Tibial artery (tissue), 4 donors: ENCODE results near the gene SLC25A26.

ENCODE experiments used
- DNase-seq, 2 donors: peaks; one replicate each; pipeline ENCODE4 v3.0.0-alpha.2; 2019
- H3K27ac ChIP-seq, 2 donors: fragments of 200-600 bp; sonication (generic) in 1 of 2; 1 replicate in 1 of 2; 2 replicates in 1 of 2; pipeline ENCODE4 v1.5.1; 2018 to 2019; ENCODE audit warnings: mild to moderate bottlenecking in 1 of 2
- H3K27me3 ChIP-seq, 2 donors: fragments of 200-600 bp; sonication (generic) in 1 of 2; one replicate each; pipeline versions ENCODE4 v1.5.1 to v1.6.0; 2016 to 2019
- H3K36me3 ChIP-seq, 3 donors: fragments of 200-600 bp; sonication (generic) in 2 of 3; one replicate each; pipeline ENCODE4 v1.5.1; 2016 to 2019; ENCODE audit warnings: mild to moderate bottlenecking in 2 of 3
- H3K4me1 ChIP-seq, 4 donors: fragments of 200-600 bp; sonication (generic) in 2 of 4; 1 replicate in 3 of 4; 2 replicates in 1 of 4; pipeline ENCODE4 v1.5.1; 2016 to 2019
- H3K4me3 ChIP-seq, 2 donors: fragments of 200-600 bp; sonication (generic) in 1 of 2; 1 replicate in 1 of 2; 2 replicates in 1 of 2; pipeline ENCODE4 v1.5.1; 2018 to 2019; ENCODE audit warnings: mild to moderate bottlenecking in 2 of 2
- H3K9me3 ChIP-seq, 3 donors: fragments of 200-600 bp; sonication (generic) in 1 of 3; one replicate each; pipeline ENCODE4 v1.5.1; 2016 to 2019
- intact Hi-C: fragments of 100-400 bp; cut with DNase I; formaldehyde crosslinking; loops from one replicate; pipeline ENCODE4 v1.15.0; 2023; ENCODE audit warnings: low total_unique reads
- TF ChIP-seq, protein P1 (sequence below), 2 experiments: fragments of 200-600 bp in 1 of 2; fragments of 450-650 bp in 1 of 2; IDR thresholded peaks; one replicate each; pipeline ENCODE4 v1.5.1; 2017 to 2019; ENCODE audit warnings: antibody characterized with exemption in 2 of 2, mild to moderate bottlenecking in 1 of 2, moderate library complexity in 1 of 2

The SLC25A26 gene

DNA sequence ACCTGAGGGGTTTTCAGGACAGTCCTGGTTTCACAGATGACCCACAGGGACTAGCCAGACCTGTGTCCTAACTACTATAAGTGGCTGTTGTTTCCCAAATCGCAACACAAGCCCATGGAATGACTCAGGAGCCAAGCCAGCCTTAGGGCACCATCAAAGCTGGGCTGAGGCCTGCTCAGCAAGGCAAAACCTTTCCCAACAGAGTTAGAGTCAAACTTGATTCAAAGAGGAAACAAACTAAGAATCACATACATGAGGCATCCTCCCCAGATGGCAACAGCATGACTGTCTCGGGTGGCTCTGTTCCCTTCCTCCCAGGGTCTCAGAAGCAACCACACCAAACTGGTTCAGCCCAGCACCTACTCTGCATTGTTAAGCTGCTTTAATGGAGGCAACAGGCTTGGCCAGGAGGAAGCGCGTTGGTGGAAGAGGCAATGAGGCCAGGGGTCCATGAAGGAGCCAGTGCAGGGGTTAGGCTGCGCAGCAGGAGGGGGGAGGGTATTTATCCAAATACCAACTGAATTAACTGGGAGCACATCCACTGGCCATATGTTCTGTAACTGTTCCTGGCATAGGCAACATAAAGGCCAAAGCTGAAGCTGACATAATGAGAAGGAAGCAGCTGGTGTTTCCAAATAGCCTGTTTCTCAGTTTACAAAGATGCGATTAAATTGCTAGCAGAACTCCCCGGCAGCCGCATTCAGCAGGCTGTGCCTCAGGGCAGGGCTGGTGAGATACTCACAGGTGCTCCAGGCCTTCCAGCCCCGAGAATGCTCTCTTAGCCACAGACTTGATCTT lies 177.6 kb downstream of the SLC25A26 start:
- Histone ChIP-seq H3K27me3 (no peaks in the 10 kb centered on the region), H3K36me3 (peaks cover 12 to 50% (median 40%) of the 10 kb centered on the region in 3 donors), H3K27ac (peak overlapping the region; percentile 17 to 22), H3K4me1 (peaks cover 0 to 85% (median 70%) of the 10 kb centered on the region in 4 donors), H3K4me3 (no peak overlapping the region), H3K9me3 (no peaks in the 10 kb centered on the region)
- no peak for DNase-seq
- intact Hi-C loops = no loop called here
- TF ChIP-seq, protein P1, sequence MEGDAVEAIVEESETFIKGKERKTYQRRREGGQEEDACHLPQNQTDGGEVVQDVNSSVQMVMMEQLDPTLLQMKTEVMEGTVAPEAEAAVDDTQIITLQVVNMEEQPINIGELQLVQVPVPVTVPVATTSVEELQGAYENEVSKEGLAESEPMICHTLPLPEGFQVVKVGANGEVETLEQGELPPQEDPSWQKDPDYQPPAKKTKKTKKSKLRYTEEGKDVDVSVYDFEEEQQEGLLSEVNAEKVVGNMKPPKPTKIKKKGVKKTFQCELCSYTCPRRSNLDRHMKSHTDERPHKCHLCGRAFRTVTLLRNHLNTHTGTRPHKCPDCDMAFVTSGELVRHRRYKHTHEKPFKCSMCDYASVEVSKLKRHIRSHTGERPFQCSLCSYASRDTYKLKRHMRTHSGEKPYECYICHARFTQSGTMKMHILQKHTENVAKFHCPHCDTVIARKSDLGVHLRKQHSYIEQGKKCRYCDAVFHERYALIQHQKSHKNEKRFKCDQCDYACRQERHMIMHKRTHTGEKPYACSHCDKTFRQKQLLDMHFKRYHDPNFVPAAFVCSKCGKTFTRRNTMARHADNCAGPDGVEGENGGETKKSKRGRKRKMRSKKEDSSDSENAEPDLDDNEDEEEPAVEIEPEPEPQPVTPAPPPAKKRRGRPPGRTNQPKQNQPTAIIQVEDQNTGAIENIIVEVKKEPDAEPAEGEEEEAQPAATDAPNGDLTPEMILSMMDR (IDR thresholded peaks at IDR 0.05) = no peak

DNA sequence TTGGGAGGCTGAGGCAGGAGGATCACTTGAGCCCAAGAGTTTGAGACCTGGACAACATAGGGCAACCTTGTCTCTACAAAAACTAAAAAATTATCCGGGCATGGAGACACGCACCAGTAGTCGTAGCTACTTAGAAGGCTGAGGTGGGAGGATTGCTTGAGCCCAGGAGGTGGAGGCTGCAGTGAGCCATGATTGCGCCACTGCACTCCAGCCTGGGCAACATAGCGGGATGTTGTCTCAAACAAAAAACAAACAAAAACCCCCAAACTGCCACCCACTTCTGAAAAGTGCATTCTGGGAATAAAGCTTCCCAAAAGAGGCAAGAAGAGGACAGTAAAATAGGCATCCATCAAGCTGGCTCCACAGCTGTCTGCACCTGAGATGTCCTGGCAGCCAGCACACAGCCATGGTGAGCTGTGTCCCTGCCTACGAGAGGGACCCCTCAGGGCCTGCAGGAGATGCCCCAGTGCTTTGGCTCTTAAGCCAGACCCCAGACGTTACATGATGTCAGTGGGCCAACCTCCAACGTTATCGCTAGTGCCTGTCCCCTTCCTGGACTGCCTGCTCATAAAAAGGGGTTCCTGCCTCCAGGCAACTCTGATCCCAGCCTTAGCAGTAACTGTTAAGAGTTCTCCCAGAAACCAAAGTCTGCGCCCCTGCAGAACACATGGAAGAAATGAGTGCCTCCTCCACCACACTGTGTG lies 178.9 kb downstream of the SLC25A26 start:
- DNase-seq = no peak
- H3K9me3 ChIP-seq = no peaks in the 10 kb centered on the region
- no peak overlapping the region for H3K27ac ChIP-seq
- peaks cover 0 to 85% (median 71%) of the 10 kb centered on the region in 4 donors for H3K4me1 ChIP-seq
- peaks cover 12 to 53% (median 44%) of the 10 kb centered on the region in 3 donors for H3K36me3 ChIP-seq
- intact Hi-C loops = no loop called here
- TF ChIP-seq, protein P1 (IDR thresholded peaks at IDR 0.05) = no peak
- H3K4me3 ChIP-seq = no peak overlapping the region
- H3K27me3 ChIP-seq = no peaks in the 10 kb centered on the region

DNA sequence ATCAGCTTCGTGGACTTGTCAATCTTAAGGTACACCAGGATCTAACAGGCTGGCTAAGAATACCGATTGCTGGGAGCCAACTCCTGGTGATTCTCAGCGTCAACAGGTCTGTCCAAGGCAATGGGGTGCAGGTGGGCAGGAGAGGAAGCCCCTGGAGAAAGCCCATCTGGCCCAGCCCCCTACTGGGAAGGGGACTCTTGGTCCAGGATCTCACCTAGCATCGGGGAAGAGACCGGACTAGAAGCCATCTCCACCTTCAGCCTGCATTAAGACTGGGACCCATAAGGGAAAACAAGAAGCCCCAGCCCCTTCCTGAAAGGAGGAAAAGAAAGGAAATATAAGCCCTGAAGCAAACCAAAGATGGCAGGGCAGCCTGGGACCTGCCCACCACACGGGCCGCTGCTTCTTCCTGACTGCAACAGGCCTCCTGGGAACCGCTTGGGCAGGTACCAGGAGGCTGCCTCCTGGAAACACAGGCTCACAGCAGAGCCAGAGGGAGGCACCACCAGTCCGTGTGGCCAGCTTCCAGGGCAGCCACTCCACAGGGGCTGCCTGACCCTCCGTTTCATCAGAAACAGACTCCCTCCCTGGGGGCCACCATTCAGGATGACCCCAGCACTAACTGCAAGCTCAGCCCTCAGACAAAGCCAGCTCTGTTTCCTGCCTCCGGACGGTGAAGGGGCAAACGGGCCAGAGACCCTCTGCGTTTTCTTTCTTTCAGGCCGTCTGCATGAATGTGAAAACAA lies 179.8 kb downstream of the SLC25A26 start:
- H3K4me1 ChIP-seq = peaks cover under 1 to 85% (median 71%) of the 10 kb centered on the region in 4 donors
- H3K9me3 ChIP-seq = no peaks in the 10 kb centered on the region
- H3K27ac ChIP-seq = peak overlapping the region; percentile 5 to 69
- no peak for DNase-seq
- no peaks in the 10 kb centered on the region for H3K27me3 ChIP-seq
- intact Hi-C loops = no loop called here
- no peak overlapping the region for H3K4me3 ChIP-seq
- peaks cover 12 to 56% (median 47%) of the 10 kb centered on the region in 3 donors for H3K36me3 ChIP-seq
- TF ChIP-seq, protein P1 (IDR thresholded peaks at IDR 0.05) = no peak

DNA sequence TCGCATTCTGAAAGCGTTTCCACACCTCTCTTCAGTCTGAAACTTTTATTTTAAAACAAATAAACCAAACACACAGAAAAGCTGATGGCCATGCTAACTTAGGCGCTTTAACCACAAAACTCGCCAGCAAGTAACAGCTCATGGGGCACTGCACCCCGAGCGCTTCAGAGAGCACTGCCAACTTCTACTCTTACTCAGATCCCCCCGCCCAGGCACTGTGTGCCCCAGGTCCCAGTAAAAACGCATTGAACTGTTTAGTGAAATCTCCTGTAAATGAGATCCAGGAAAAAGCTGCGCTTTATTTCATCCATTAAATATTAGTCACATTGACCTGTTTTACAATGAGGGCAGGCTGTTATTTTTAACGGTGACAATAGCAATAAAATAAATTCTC lies 180.4 kb downstream of the SLC25A26 start:
- intact Hi-C loops = no loop called here
- Histone ChIP-seq H3K4me1 (peaks cover 5 to 87% (median 71%) of the 10 kb centered on the region in 4 donors), H3K27me3 (no peaks in the 10 kb centered on the region), H3K36me3 (peaks cover 12 to 56% (median 41%) of the 10 kb centered on the region in 3 donors), H3K9me3 (no peaks in the 10 kb centered on the region), H3K4me3 (no peak overlapping the region), H3K27ac (peak overlapping the region; percentile 53 to 69)
- TF ChIP-seq, protein P1 (IDR thresholded peaks at IDR 0.05) = no peak
- no peak for DNase-seq

DNA sequence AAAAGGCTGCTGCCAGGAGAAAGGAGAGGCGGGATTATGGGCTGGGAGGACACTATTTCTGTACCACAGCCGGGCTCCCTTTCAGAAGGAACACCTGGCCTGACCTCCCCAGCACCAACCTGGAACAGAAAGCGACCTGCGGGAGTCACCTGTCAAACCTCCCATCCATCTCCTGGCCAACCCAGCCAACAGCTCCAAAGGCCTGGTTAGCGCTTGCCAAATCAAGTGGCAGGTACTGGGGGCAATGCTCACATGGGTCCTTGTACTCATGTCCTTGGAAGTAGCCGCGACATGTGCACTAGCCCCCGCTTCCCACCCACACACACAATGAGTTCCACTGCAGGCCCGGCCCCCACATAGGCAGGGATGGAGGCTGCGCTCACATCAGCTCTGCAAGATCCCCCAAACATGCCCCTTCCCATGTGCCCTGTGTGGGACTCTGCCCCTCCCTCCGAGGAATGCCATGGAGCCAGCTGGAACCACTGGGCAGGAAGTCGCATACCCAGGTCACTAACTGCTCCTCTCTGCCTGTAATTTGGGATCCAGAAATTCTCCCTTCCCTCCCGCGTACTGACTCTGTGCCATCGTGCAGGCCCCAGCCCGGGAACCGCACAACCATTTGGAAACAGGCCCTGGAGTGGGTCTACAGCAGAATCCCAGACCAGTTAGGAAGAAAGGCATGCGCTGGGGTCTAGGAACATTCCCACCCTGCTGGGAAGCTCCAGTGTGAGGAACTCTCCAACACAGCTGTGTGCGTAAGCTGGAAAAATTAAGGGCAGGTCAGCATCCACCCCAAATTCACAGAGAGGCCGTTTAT lies 181.1 kb downstream of the SLC25A26 start:
- Histone ChIP-seq H3K36me3 (peaks cover 13 to 56% (median 34%) of the 10 kb centered on the region in 3 donors), H3K4me1 (peaks cover 5 to 92% (median 77%) of the 10 kb centered on the region in 4 donors), H3K27ac (peak overlapping the region; percentile 53 to 69), H3K27me3 (no peaks in the 10 kb centered on the region), H3K9me3 (no peaks in the 10 kb centered on the region), H3K4me3 (no peak overlapping the region)
- intact Hi-C loops = no loop called here
- TF ChIP-seq, protein P1 (IDR thresholded peaks at IDR 0.05) = no peak
- no peak for DNase-seq
